Nephron (organoid): ENCODE data around the gene TP53INP2.

Experiments used
- H3K27ac Mint-ChIP-seq, 3 experiments: 2 replicates each; pipeline ENCODE4 v1.8.0; 2020; ENCODE audit warnings: mixed read lengths in 3 of 3, mild to moderate bottlenecking in 2 of 3, moderate library complexity in 1 of 3
- H3K27me3 Mint-ChIP-seq: 2 replicates; pipeline ENCODE4 v1.8.0; 2021; ENCODE audit warnings: low read depth, mild to moderate bottlenecking, moderate library complexity, mixed read lengths
- H3K36me3 Mint-ChIP-seq: 2 replicates; pipeline ENCODE4 v1.8.0; 2020; ENCODE audit warnings: low read depth, mixed read lengths
- H3K4me1 Mint-ChIP-seq: 2 replicates; pipeline ENCODE4 v1.8.0; 2020; ENCODE audit warnings: mixed read lengths
- H3K4me3 Mint-ChIP-seq, 3 experiments: 2 replicates each; pipeline ENCODE4 v1.8.0; 2020; ENCODE audit warnings: mild to moderate bottlenecking in 3 of 3, mixed read lengths in 3 of 3, moderate library complexity in 2 of 3
- H3K9me3 Mint-ChIP-seq: 2 replicates; pipeline ENCODE4 v1.8.0; 2020; ENCODE audit warnings: mixed read lengths
- TF ChIP-seq, protein P1 (sequence below), 3 experiments: fragments of 200-600 bp; sonication (generic); IDR thresholded peaks; one replicate each; pipeline ENCODE4 v1.5.0; 2021; ENCODE audit warnings: antibody characterized with exemption in 3 of 3; ENCODE audit not compliant: unreplicated experiment in 3 of 3

The TP53INP2 gene

DNA sequence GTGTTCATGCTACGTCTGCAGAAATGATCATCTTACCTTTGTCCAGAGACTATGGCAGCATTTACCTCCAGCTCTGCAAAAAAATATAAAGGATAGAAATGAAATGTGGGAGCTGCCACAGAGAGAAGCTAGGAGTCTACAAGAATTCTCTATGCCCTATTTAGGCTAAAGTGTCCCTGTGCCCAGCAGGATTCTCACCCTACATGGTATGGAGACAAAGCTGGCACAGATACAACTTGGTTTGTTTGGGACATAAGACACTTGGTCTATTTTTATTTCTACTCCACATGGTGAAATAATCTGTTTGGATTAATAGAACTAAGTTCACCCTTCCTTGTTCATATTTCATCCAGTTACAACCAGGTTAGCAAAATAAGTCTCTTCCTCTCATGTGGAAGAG is 28.4 kb downstream of the TP53INP2 start:
- Mint-ChIP-seq H3K9me3 (no peaks in the 10 kb centered on the region), H3K4me1 (no peaks in the 10 kb centered on the region), H3K36me3 (peaks cover 51% of the 10 kb centered on the region), H3K27ac (no peak overlapping the region), H3K4me3 (no peak overlapping the region), H3K27me3 (no peaks in the 10 kb centered on the region)
- TF ChIP-seq, protein P1, sequence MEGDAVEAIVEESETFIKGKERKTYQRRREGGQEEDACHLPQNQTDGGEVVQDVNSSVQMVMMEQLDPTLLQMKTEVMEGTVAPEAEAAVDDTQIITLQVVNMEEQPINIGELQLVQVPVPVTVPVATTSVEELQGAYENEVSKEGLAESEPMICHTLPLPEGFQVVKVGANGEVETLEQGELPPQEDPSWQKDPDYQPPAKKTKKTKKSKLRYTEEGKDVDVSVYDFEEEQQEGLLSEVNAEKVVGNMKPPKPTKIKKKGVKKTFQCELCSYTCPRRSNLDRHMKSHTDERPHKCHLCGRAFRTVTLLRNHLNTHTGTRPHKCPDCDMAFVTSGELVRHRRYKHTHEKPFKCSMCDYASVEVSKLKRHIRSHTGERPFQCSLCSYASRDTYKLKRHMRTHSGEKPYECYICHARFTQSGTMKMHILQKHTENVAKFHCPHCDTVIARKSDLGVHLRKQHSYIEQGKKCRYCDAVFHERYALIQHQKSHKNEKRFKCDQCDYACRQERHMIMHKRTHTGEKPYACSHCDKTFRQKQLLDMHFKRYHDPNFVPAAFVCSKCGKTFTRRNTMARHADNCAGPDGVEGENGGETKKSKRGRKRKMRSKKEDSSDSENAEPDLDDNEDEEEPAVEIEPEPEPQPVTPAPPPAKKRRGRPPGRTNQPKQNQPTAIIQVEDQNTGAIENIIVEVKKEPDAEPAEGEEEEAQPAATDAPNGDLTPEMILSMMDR (IDR thresholded peaks at IDR 0.05; ENCODE audit: unreplicated experiment in 3 of 3) = no peak

DNA sequence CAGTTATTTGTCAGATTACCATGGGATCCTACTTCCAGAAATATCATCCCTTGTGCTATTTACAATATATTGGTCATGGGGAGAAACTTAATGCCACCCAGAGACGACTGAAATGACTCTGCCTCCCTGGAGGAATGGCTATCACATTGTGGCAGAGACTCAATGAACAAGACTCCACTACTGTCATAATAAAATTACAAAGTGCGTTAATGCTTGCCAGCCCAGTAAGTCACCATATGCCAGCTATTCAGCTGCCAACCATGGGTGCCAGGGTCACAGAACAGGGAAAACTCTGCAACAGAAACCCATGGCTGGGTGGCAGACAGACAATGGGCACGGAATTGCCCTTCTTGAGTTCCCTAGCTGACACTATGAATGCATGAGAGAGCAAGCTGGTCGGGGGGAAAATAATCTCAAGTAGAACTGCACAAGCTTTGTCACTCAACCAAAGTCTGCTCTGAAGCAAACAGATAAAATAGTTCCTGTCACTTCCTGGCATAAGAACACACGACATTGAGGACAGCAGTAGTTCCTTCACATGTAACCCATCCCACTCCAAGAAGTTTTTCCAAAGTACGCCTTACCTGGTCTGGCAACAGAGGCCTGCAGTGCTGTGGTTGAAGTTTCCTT is 32.1 kb downstream of the TP53INP2 start:
- Mint-ChIP-seq H3K27me3 (no peaks in the 10 kb centered on the region), H3K9me3 (no peaks in the 10 kb centered on the region), H3K4me1 (no peaks in the 10 kb centered on the region), H3K36me3 (peaks cover 48% of the 10 kb centered on the region), H3K27ac (no peak overlapping the region), H3K4me3 (no peak overlapping the region)
- TF ChIP-seq, protein P1 (IDR thresholded peaks at IDR 0.05; ENCODE audit: unreplicated experiment in 3 of 3) = no peak

GRCh38 chr20:34743039-34743438 is 38.9 kb downstream of the TP53INP2 start:
- H3K36me3 Mint-ChIP-seq = peaks cover 56% of the 10 kb centered on the region
- no peaks in the 10 kb centered on the region for H3K27me3 Mint-ChIP-seq
- no peak overlapping the region for H3K27ac Mint-ChIP-seq
- TF ChIP-seq, protein P1 (IDR thresholded peaks at IDR 0.05; ENCODE audit: unreplicated experiment in 3 of 3) = no peak
- H3K4me3 Mint-ChIP-seq = no peak overlapping the region
- H3K4me1 Mint-ChIP-seq = no peaks in the 10 kb centered on the region
- H3K9me3 Mint-ChIP-seq = no peaks in the 10 kb centered on the region

DNA sequence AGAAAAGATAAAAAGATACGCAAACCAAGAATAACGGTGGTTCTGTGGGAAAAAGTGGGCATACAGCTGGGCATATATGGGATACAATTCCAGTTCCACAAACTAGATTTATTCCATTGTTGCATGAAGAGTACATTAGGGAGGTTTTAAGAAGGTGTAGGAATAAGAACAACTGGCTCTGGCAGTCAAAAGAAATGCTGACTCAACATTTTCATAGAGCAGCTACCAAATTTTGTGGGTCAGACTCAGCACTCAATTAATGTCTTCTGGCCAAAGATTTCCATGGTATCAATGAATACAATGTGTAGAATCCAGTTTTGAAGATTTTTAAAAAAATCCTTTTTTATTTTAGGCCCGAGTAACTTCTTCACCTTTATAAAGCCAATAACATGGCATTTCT is 40.2 kb downstream of the TP53INP2 start:
- Mint-ChIP-seq H3K27me3 (no peaks in the 10 kb centered on the region), H3K9me3 (no peaks in the 10 kb centered on the region), H3K4me3 (no peak overlapping the region), H3K4me1 (no peaks in the 10 kb centered on the region), H3K36me3 (peaks cover 68% of the 10 kb centered on the region), H3K27ac (no peak overlapping the region)
- TF ChIP-seq, protein P1 (IDR thresholded peaks at IDR 0.05; ENCODE audit: unreplicated experiment in 3 of 3) = no peak

DNA sequence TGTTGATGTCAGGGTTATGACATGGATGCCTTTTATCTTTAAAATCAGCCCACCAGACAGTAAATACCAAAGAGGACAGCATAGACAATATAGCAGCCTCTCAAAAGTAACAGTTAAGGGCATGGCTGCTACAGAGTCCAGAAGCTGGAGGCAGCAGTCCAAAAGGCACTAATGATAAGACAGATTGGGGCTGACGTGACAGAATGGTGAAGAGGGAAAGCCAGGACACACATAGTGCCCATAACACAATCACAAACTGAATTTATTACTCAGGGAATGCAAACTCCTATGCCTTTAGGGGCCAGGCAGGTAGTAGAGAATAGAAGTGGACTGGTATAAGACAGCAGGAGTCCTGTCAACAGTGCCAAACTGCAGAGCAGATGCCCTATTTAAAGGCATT is 40.7 kb downstream of the TP53INP2 start:
- H3K4me3 Mint-ChIP-seq = no peak overlapping the region
- H3K9me3 Mint-ChIP-seq = no peaks in the 10 kb centered on the region
- no peak overlapping the region for H3K27ac Mint-ChIP-seq
- H3K36me3 Mint-ChIP-seq = peaks cover 71% of the 10 kb centered on the region
- no peaks in the 10 kb centered on the region for H3K27me3 Mint-ChIP-seq
- TF ChIP-seq, protein P1 (IDR thresholded peaks at IDR 0.05; ENCODE audit: unreplicated experiment in 3 of 3) = no peak
- no peaks in the 10 kb centered on the region for H3K4me1 Mint-ChIP-seq

GRCh38 chr20:34746674-34747073 is 42.5 kb downstream of the TP53INP2 start:
- no peak overlapping the region for H3K27ac Mint-ChIP-seq
- TF ChIP-seq, protein P1 (IDR thresholded peaks at IDR 0.05; ENCODE audit: unreplicated experiment in 3 of 3) = no peak
- H3K9me3 Mint-ChIP-seq = no peaks in the 10 kb centered on the region
- H3K27me3 Mint-ChIP-seq = no peaks in the 10 kb centered on the region
- no peaks in the 10 kb centered on the region for H3K4me1 Mint-ChIP-seq
- H3K36me3 Mint-ChIP-seq = peaks cover 62% of the 10 kb centered on the region
- no peak overlapping the region for H3K4me3 Mint-ChIP-seq
